Measurements from ENCODE around the gene IMPDH1.

IMPDH1 gene

GRCh38 chr7:128425850-128426249 lies 16.1 kb upstream of the IMPDH1 start:
- H3K4me3 ChIP-seq (ENCODE audit: low read length): no peak overlapping the region
- no peaks in the 10 kb centered on the region for H3K27me3 ChIP-seq (replicated peaks; ENCODE audit: insufficient read depth, low read length)
- no peak overlapping the region for H3K27ac ChIP-seq (ENCODE audit: low read length)
- peaks cover 5% of the 10 kb centered on the region; the same call in 1 of the 2 replicates for H3K4me1 ChIP-seq (ENCODE audit: low read length)
- DNase-seq: peak; percentile 76
- H2AFZ ChIP-seq (ENCODE audit: low read length): no peak overlapping the region
- TF ChIP-seq EZH2 (optimal IDR thresholded peaks at IDR 0.05; ENCODE audit: low read depth, low read length) (no peak), EZH2phosphoT487 (IDR thresholded peaks at IDR 0.05; ENCODE audit: low read length) (no peak), CTCF (IDR thresholded peaks at IDR 0.05; ENCODE audit: low read length) (peak; percentile 98)
- H3K9me3 ChIP-seq (replicated peaks; ENCODE audit: insufficient read depth, low read length): no peaks in the 10 kb centered on the region
- H4K20me1 ChIP-seq (ENCODE audit: insufficient read depth, low read length): no peaks in the 10 kb centered on the region
- no peaks in the 10 kb centered on the region for H3K36me3 ChIP-seq (replicated peaks; ENCODE audit: insufficient read depth, low read length)
- H3K79me2 ChIP-seq (ENCODE audit: low read length): no peaks in the 10 kb centered on the region
- H3F3A ChIP-seq (ENCODE audit: insufficient read depth, low read length): no peaks in the 10 kb centered on the region
- no peaks in the 10 kb centered on the region for H3K9me2 ChIP-seq (replicated peaks; ENCODE audit: insufficient read depth, low read length)
- no peak overlapping the region for H3K9ac ChIP-seq (ENCODE audit: low read length)
- no peak overlapping the region for H3K4me2 ChIP-seq (ENCODE audit: low read depth, low read length)

GRCh38 chr7:128424686-128425275 lies 15.0 kb upstream of the IMPDH1 start:
- Histone ChIP-seq H3K36me3 (replicated peaks; ENCODE audit: insufficient read depth, low read length) (no peaks in the 10 kb centered on the region), H3K4me2 (ENCODE audit: low read depth, low read length) (no peak overlapping the region), H3K79me2 (ENCODE audit: low read length) (no peaks in the 10 kb centered on the region), H3K4me1 (ENCODE audit: low read length) (peaks cover 7% of the 10 kb centered on the region; the same call in 1 of the 2 replicates), H3K9me3 (replicated peaks; ENCODE audit: insufficient read depth, low read length) (no peaks in the 10 kb centered on the region), H3K4me3 (ENCODE audit: low read length) (no peak overlapping the region), H2AFZ (ENCODE audit: low read length) (no peak overlapping the region), H4K20me1 (ENCODE audit: insufficient read depth, low read length) (no peaks in the 10 kb centered on the region), H3K27me3 (replicated peaks; ENCODE audit: insufficient read depth, low read length) (no peaks in the 10 kb centered on the region), H3K9me2 (replicated peaks; ENCODE audit: insufficient read depth, low read length) (no peaks in the 10 kb centered on the region), H3K27ac (ENCODE audit: low read length) (no peak overlapping the region), H3F3A (ENCODE audit: insufficient read depth, low read length) (no peaks in the 10 kb centered on the region), H3K9ac (ENCODE audit: low read length) (no peak overlapping the region)
- no peak for DNase-seq
- TF ChIP-seq EZH2phosphoT487 (IDR thresholded peaks at IDR 0.05; ENCODE audit: low read length) (no peak), EZH2 (optimal IDR thresholded peaks at IDR 0.05; ENCODE audit: low read depth, low read length) (no peak), CTCF (IDR thresholded peaks at IDR 0.05; ENCODE audit: low read length) (no peak)

GRCh38 chr7:128422842-128423241 lies 13.1 kb upstream of the IMPDH1 start:
- no peak overlapping the region for H3K4me3 ChIP-seq (ENCODE audit: low read length)
- TF ChIP-seq EZH2phosphoT487 (IDR thresholded peaks at IDR 0.05; ENCODE audit: low read length) (no peak), CTCF (IDR thresholded peaks at IDR 0.05; ENCODE audit: low read length) (no peak), EZH2 (optimal IDR thresholded peaks at IDR 0.05; ENCODE audit: low read depth, low read length) (no peak)
- no peaks in the 10 kb centered on the region for H3K9me2 ChIP-seq (replicated peaks; ENCODE audit: insufficient read depth, low read length)
- H3K4me1 ChIP-seq (ENCODE audit: low read length): peaks cover 7% of the 10 kb centered on the region; the same call in 1 of the 2 replicates
- H3K4me2 ChIP-seq (ENCODE audit: low read depth, low read length): no peak overlapping the region
- H4K20me1 ChIP-seq (ENCODE audit: insufficient read depth, low read length): no peaks in the 10 kb centered on the region
- no peaks in the 10 kb centered on the region for H3K9me3 ChIP-seq (replicated peaks; ENCODE audit: insufficient read depth, low read length)
- H3K79me2 ChIP-seq (ENCODE audit: low read length): no peaks in the 10 kb centered on the region
- H3K27ac ChIP-seq (ENCODE audit: low read length): no peak overlapping the region
- DNase-seq: no peak
- no peaks in the 10 kb centered on the region for H3K27me3 ChIP-seq (replicated peaks; ENCODE audit: insufficient read depth, low read length)
- no peaks in the 10 kb centered on the region for H3F3A ChIP-seq (ENCODE audit: insufficient read depth, low read length)
- H3K36me3 ChIP-seq (replicated peaks; ENCODE audit: insufficient read depth, low read length): no peaks in the 10 kb centered on the region
- no peak overlapping the region for H3K9ac ChIP-seq (ENCODE audit: low read length)
- H2AFZ ChIP-seq (ENCODE audit: low read length): no peak overlapping the region
